ENCODE measurements around the gene PTPRU.

PTPRU gene

DNA sequence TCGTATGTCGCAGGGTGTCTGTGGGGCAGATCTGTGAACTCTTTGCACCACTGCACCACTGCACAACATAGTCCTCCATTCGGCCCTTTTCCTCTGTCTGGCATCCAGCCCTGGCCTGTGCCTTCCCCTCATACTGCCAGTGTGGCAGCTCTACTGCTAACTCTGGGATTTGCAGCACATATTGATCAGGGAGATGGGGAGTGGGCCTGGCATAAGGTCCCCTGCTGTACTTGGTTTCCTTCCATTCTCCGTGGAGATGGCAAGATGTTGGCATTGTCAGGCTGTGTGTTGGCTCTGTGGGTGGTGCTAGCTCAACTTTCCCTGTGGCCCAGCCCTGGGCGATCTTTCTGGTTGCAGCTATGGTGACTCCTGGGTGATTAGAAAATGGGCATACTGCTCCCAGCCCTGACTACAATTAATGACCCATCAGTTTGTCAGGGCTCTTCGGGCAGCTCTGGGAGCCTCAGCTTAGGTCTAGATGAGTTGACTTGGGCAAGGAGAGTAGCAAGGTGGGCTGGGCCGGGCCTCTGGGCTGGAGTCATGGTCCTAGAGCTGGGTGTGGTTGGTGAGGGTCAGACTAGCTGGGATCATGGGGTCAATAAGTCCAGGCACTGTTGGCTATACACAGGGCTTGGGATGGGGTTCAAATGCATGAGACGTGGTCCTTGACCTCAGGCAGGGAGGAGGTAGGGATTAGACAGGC lies 11.4 kb downstream of the PTPRU start:
- TF ChIP-seq CTCF (IDR thresholded peaks at IDR 0.05; ENCODE audit: borderline replicate concordance, control extremely low read depth, extremely low read depth, insufficient read depth, missing control alignments) = no peak
- in situ Hi-C loops (cut with MboI; ENCODE audit: low sequenced_read_pairs, unreplicated experiment) = loop anchor here (25.0 kb wide), 1 partner anchor 1465 kb away; the partner anchor contains the start of gene MATN1
- DNase-seq (ENCODE audit: low spot score) = no peak

GRCh38 chr1:29248409-29248808 lies 12.1 kb downstream of the PTPRU start:
- TF ChIP-seq CTCF (IDR thresholded peaks at IDR 0.05; ENCODE audit: borderline replicate concordance, control extremely low read depth, extremely low read depth, insufficient read depth, missing control alignments) = no peak
- in situ Hi-C loops (cut with MboI; ENCODE audit: low sequenced_read_pairs, unreplicated experiment) = loop anchor here (25.0 kb wide), 1 partner anchor 1464 kb away; the partner anchor contains the start of gene MATN1
- no peak for DNase-seq (ENCODE audit: low spot score)

GRCh38 chr1:29249170-29249691 lies 12.9 kb downstream of the PTPRU start:
- DNase-seq (ENCODE audit: low spot score) = no peak
- in situ Hi-C loops (cut with MboI; ENCODE audit: low sequenced_read_pairs, unreplicated experiment) = loop anchor here (25.0 kb wide), 1 partner anchor 1463 kb away; the partner anchor contains the start of gene MATN1
- TF ChIP-seq CTCF (IDR thresholded peaks at IDR 0.05; ENCODE audit: borderline replicate concordance, control extremely low read depth, extremely low read depth, insufficient read depth, missing control alignments) = no peak

DNA sequence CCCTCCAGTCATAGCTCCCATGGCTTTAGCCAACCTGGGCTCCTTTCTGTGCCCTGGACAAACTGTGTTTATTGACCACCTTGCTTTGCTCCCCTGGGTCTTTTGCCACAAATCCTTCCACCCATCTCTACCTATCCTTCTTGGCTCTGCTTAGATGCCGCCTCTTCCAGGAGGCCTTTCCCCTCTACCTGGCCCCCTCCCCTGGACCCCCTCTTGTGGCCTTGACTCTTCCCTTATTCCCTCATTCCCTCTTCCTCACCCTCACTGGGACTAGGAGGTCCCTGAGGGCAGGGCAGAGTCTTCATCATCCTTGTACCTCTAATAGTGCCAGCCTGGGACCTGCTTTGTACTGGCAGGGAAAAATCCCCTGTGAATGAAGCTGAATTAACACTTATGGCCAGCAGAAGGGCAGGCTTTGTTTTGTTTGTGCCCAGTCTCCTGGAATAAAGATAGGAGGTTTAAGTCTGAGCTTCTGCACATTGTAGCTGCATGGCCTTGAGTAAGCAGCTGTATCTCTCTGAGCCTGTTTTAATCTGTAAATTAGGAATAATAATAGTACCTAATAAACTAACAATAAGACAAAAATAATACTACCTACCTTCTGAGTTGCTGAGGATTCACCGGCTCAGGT lies 13.7 kb downstream of the PTPRU start:
- in situ Hi-C loops (cut with MboI; ENCODE audit: low sequenced_read_pairs, unreplicated experiment) = loop anchor here (25.0 kb wide), 1 partner anchor 1462 kb away; the partner anchor contains the start of gene MATN1
- TF ChIP-seq CTCF (IDR thresholded peaks at IDR 0.05; ENCODE audit: borderline replicate concordance, control extremely low read depth, extremely low read depth, insufficient read depth, missing control alignments) = no peak
- no peak for DNase-seq (ENCODE audit: low spot score)

DNA sequence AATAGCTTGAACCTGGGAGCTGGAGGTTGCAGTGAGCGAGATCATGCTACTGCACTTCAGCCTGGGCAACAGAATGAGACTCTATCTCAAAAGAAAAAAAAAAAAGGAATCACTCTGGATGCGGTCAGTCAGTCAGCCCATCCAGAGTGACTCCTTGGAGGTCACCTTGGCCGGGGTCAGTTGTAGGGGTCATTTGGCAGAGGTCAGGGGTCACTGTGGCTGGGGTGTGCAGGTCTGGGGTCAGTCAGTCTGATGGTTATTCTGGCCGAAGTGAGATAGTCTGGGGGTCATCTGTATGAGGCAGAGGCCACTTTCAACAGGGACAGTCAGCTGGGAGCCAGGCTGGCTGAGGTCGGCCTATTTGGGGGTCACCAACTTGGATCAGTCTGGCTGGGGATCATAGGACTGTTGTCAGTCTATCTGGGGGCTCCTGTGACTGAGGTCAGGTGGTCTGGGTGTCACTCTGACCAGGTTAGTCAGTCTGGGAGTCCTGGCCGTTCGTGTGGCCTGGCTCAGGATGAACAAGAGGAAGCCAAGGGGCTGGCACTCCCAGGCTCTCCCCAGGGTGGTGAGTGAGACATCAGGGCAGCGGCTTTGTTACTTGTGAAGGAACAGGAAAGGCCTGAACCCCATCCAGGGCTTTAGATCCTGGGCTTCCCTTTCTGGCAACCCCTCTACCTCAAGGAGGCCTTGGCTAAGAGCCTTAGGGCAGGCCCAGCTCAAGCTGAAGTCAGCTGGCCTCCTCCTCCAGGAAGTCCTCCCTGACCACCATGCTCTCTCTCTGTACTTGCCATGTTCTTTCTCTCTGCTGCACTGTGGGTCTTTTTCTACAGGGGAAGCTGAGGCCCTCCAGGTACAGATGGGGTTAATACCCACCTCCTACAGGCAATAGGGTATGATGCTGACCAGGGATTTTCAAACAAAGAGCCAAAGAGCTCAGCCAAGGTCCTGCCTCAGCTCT lies 15.1 kb downstream of the PTPRU start:
- DNase-seq (ENCODE audit: low spot score) = no peak
- no peak for TF ChIP-seq CTCF (IDR thresholded peaks at IDR 0.05; ENCODE audit: borderline replicate concordance, control extremely low read depth, extremely low read depth, insufficient read depth, missing control alignments)
- in situ Hi-C loops (cut with MboI; ENCODE audit: low sequenced_read_pairs, unreplicated experiment) = no loop called here

- in situ Hi-C loops (cut with MboI; ENCODE audit: low sequenced_read_pairs, unreplicated experiment) = no loop called here
- no peak for TF ChIP-seq CTCF (IDR thresholded peaks at IDR 0.05; ENCODE audit: borderline replicate concordance, control extremely low read depth, extremely low read depth, insufficient read depth, missing control alignments)
Observed at GRCh38 chr1:29253180-29253579, 16.9 kb downstream of the PTPRU start.

More at GRCh38 chr1:29253180-29253579, 16.9 kb downstream of the PTPRU start:
- DNase-seq (ENCODE audit: low spot score) = no peak
